Epithelial cell of alveolus of lung (primary cell): ENCODE data around the gene ST3GAL5. TPM values are rescaled to one million over a fixed set of nuclear protein-coding genes. Genes with fewer than 3 reads are reported as not detected.

ENCODE experiments used
- total RNA-seq: library from RNA; depleted of rRNA; stranded (reverse); fragments of >200 nt; gene quantifications from 2 replicates; pipeline ENCODE4 v1.2.1, GENCODE V29; 2015

The ST3GAL5 gene
- 7.8 and 16.6 TPM in 2 replicates for total RNA-seq

GRCh38 chr2:85888684-85889626, at the start of gene ST3GAL5:
TSS of gene ST3GAL5 (minus strand) at chr2:85888990. CDS start at chr2:85888905, 85 bp downstream.

Other genes with a start within 250 kb of the ST3GAL5 start
- 1.9 TPM in 1 of 2 replicates, not detected in the other for gene SFTPB, start 220.8 kb downstream of the ST3GAL5 start, total RNA-seq
- gene GNLY, start 194.6 kb downstream of the ST3GAL5 start, total RNA-seq: 0.24 TPM in 1 of 2 replicates, not detected in the other
- 5.3 and 63.2 TPM in 2 replicates for gene ATOH8, start 135.0 kb downstream of the ST3GAL5 start, total RNA-seq
- gene POLR1A, start 216.9 kb upstream of the ST3GAL5 start, total RNA-seq: 17.3 and 22.8 TPM in 2 replicates
- 23.5 and 62.7 TPM in 2 replicates for gene PTCD3, start 217.2 kb upstream of the ST3GAL5 start, total RNA-seq